Adipose tissue (tissue), 3 donors: ENCODE data around the gene NBEA. TPM values are rescaled to one million over a fixed set of nuclear protein-coding genes. Genes with fewer than 3 reads are reported as not detected.

Source experiments
- H3K27ac ChIP-seq: one replicate; pipeline ENCODE4 v1.5.1; 2013; ENCODE audit warnings: low read depth, low read length
- WGBS, 3 donors: extraction: QIAGEN DNeasy Blood & Tissue Kit; methylation state at CpG; one replicate each; pipeline ENCODE4 v1.1.7; 2013; 5-methylcytosine and 5-hydroxymethylcytosine counted together
- polyA plus RNA-seq, 3 donors: library from polyadenylated mRNA; stranded (reverse); fragments of 200-250 nt; gene quantifications; one replicate each; pipeline ENCODE4 v1.2.3, GENCODE V29; 2013
- donor health status: healthy with polysubstance abuse.
- donor health status: Bipolar disorder and iron deficiency.
- donor health status: healthy.

Gene NBEA
- polyA plus RNA-seq, 3 donors: 1.4 to 2.2 (median 2.0) TPM

GRCh38 chr13:35694031-35694430 lies 752.0 kb downstream of the NBEA start:
- WGBS, 3 donors: 91 to 93% (median 92%) methylated on average over 13 of the region's 13 CpGs

GRCh38 chr13:35694549-35695447 lies 752.7 kb downstream of the NBEA start:
- no peak overlapping the region for H3K27ac ChIP-seq
- WGBS, 3 donors: 86 to 90% (median 89%) methylated on average over 24 to 26 of the region's 26 CpGs

More at GRCh38 chr13:35694031-35694430, 752.0 kb downstream of the NBEA start:
- no peak overlapping the region for H3K27ac ChIP-seq

GRCh38 chr13:35695448-35695770 lies 753.3 kb downstream of the NBEA start:
- 88 to 93% (median 91%) methylated on average over 15 of the region's 15 CpGs for WGBS, 3 donors
- H3K27ac ChIP-seq: no peak overlapping the region

- no peak overlapping the region for H3K27ac ChIP-seq
- 37 to 67% (median 67%) methylated on average over 7 of the region's 7 CpGs for WGBS, 3 donors
These were observed 755.2 kb downstream of the NBEA start for GRCh38 chr13:35697186-35697730.

GRCh38 chr13:35698911-35699576 lies 757.0 kb downstream of the NBEA start:
- H3K27ac ChIP-seq: no peak overlapping the region
- 57 to 67% (median 66%) methylated on average over 11 of the region's 11 CpGs for WGBS, 3 donors

GRCh38 chr13:35699825-35700510 lies 757.9 kb downstream of the NBEA start:
- WGBS, 3 donors: 36 to 49% (median 43%) methylated on average over 13 of the region's 13 CpGs
- H3K27ac ChIP-seq: no peak overlapping the region

- H3K27ac ChIP-seq: no peak overlapping the region
- 83 to 87% (median 87%) methylated on average over 5 of the region's 5 CpGs for WGBS, 3 donors
These were observed 758.6 kb downstream of the NBEA start for GRCh38 chr13:35700671-35701070.

- no peak overlapping the region for H3K27ac ChIP-seq
- 81 to 97% (median 94%) methylated on average over 2 of the region's 2 CpGs for WGBS, 3 donors
These were observed 760.2 kb downstream of the NBEA start for GRCh38 chr13:35702316-35702715.

GRCh38 chr13:35703061-35703460 lies 761.0 kb downstream of the NBEA start:
- 66 to 76% (median 72%) methylated on average over 3 of the region's 3 CpGs for WGBS, 3 donors
- H3K27ac ChIP-seq: no peak overlapping the region

GRCh38 chr13:35704331-35704730 lies 762.3 kb downstream of the NBEA start:
- 81 to 83% (median 82%) methylated on average over 1 of the region's 1 CpG for WGBS, 3 donors
- H3K27ac ChIP-seq: no peak overlapping the region

- H3K27ac ChIP-seq: no peak overlapping the region
- WGBS, 3 donors: 52 to 74% (median 70%) methylated on average over 7 of the region's 7 CpGs
These were observed 764.2 kb downstream of the NBEA start for GRCh38 chr13:35706281-35706680.

- WGBS, 3 donors: 66 to 75% (median 74%) methylated on average over 7 to 8 of the region's 8 CpGs
- no peak overlapping the region for H3K27ac ChIP-seq
These were observed 764.7 kb downstream of the NBEA start for GRCh38 chr13:35706721-35707120.

- 69 to 91% (median 80%) methylated on average over 8 of the region's 8 CpGs for WGBS, 3 donors
These were observed 769.8 kb downstream of the NBEA start for GRCh38 chr13:35711909-35712308.

GRCh38 chr13:35712907-35713761 lies 771.1 kb downstream of the NBEA start:
- no peak overlapping the region for H3K27ac ChIP-seq
- WGBS, 3 donors: 53 to 64% (median 63%) methylated on average over 11 of the region's 11 CpGs

More at GRCh38 chr13:35711909-35712308, 769.8 kb downstream of the NBEA start:
- no peak overlapping the region for H3K27ac ChIP-seq

GRCh38 chr13:35714121-35714520 lies 772.1 kb downstream of the NBEA start:
- H3K27ac ChIP-seq: no peak overlapping the region
- 43 to 61% (median 59%) methylated on average over 6 of the region's 6 CpGs for whole genome bisulfite sequencing, 3 donors

- no peak overlapping the region for H3K27ac ChIP-seq
- WGBS, 3 donors: 47 to 71% (median 57%) methylated on average over 9 of the region's 9 CpGs
These were observed 772.7 kb downstream of the NBEA start for GRCh38 chr13:35714588-35715377.

- 53 to 59% (median 53%) methylated on average over 4 of the region's 4 CpGs for WGBS, 3 donors
- no peak overlapping the region for H3K27ac ChIP-seq
These were observed 774.1 kb downstream of the NBEA start for GRCh38 chr13:35716186-35716585.
